Activated naive CD8-positive, alpha-beta T cell (primary cell): ENCODE measurements around the gene ROPN1L.
A peak's percentile ranks its signal among the peaks of the same experiment; 100 is the strongest.
"Not testable (repeated sequence)": the region's sequence is repeated elsewhere in the genome, so short reads cannot be mapped to it uniquely, and the experiment has no call there.

ENCODE experiments used
- H3K27ac Mint-ChIP-seq: one replicate; pipeline ENCODE4 v1.8.0; 2021; ENCODE audit warnings: mixed read lengths
- H3K27me3 Mint-ChIP-seq: one replicate; pipeline ENCODE4 v1.8.0; 2021; ENCODE audit warnings: mixed read lengths
- H3K36me3 Mint-ChIP-seq: one replicate; pipeline ENCODE4 v1.8.0; 2021; ENCODE audit warnings: mixed read lengths
- H3K4me1 Mint-ChIP-seq: one replicate; pipeline ENCODE4 v1.8.0; 2021; ENCODE audit warnings: low read depth, mixed read lengths
- H3K4me3 Mint-ChIP-seq: one replicate; pipeline ENCODE4 v1.8.0; 2021; ENCODE audit warnings: mild to moderate bottlenecking, mixed read lengths
- H3K9me3 Mint-ChIP-seq: one replicate; pipeline ENCODE4 v1.8.0; 2021; ENCODE audit warnings: low read depth, mixed read lengths

Gene ROPN1L

DNA sequence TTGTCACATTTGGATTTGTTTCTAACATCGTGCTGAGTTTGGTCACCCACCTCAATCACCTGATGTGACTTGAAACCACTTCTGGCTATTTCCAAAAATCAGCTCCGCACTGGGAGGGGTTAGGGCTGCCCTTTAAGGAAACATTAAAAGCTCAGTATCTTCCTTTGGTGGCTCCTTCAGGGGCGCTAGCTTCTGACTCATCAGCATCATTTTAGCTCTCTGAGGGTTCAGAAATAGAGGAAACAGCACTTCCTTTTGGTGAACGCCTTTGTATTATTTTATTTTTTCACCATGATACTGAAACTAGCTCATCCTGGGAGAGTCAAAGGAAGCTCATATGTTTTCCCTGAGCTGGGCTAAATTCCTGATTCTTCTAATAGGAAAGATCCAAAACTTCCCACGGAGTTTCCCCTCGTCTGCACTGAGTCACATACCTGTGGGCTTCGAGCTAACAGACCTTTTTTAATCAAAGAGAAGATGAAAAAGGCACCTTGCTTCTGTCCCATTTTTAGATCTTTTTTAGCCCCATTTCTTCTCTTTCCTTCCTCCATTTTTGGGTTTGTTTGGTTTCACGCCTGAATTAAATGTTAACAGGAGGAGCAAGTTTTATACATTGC lies 48.2 kb downstream of the ROPN1L start:
- Mint-ChIP-seq H3K27me3 (peaks cover 3% of the 10 kb centered on the region), H3K4me3 (peak overlapping the region; percentile 61), H3K36me3 (peaks cover 2% of the 10 kb centered on the region), H3K27ac (no peak overlapping the region), H3K9me3 (peaks cover 6% of the 10 kb centered on the region), H3K4me1 (peaks cover 15% of the 10 kb centered on the region)

DNA sequence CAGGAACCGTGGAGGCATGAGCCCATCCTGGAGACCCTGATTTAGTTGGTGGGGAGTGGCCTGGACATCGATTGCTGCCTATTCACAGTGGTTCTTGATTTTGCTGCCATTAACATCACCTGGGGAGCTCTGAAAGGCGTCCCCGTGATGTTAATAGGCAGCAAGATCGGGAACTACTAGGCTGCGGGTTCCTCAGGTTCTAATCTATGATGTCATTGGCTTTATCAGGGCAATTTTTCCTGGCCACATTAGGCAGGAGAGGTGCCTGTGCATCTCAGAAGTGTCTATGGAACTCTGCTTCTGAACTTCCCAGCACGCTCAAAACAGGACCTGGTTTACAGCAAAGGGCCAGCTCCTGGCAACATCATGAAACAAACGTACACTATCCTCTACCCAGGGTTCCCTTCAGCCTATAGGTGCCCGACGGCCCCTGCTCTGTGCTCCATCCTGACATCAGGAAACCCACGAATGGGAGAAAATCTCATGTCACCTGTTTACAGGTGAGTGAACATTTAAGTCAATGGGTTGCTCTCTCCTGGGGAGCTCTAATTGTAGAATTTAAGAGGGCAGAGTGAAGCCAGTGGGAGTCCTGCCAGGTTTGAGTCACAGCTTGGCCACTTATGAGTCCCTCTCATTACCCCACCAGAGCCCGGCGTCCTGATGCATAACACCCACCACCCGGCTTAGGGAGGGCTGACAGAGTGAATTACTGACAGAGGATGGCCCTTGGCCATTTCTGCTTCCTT lies 49.4 kb downstream of the ROPN1L start:
- H3K27ac Mint-ChIP-seq = no peak overlapping the region
- H3K4me1 Mint-ChIP-seq = peaks cover 15% of the 10 kb centered on the region
- H3K27me3 Mint-ChIP-seq = no peaks in the 10 kb centered on the region
- H3K36me3 Mint-ChIP-seq = peaks cover 2% of the 10 kb centered on the region
- no peak overlapping the region for H3K4me3 Mint-ChIP-seq
- H3K9me3 Mint-ChIP-seq = peaks cover 6% of the 10 kb centered on the region

DNA sequence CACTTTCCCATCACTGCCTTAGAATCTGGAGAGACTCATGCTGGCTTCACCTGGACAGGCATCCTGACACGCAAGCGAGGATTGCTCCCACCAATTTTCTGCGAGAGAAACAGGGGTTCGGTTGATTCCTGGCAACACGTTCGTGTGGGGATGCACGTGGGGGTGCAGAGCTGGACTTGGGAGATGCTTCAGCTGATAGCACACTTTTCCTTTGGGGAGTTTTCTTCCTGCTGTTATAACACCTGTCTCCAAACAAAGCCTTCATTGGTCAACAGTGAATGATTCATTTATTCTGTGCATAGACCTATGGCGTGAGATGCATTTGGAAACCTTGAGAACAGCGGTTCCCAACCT lies 50.0 kb downstream of the ROPN1L start:
- Mint-ChIP-seq H3K27ac (no peak overlapping the region), H3K36me3 (peaks cover 2% of the 10 kb centered on the region), H3K4me3 (no peak overlapping the region)

DNA sequence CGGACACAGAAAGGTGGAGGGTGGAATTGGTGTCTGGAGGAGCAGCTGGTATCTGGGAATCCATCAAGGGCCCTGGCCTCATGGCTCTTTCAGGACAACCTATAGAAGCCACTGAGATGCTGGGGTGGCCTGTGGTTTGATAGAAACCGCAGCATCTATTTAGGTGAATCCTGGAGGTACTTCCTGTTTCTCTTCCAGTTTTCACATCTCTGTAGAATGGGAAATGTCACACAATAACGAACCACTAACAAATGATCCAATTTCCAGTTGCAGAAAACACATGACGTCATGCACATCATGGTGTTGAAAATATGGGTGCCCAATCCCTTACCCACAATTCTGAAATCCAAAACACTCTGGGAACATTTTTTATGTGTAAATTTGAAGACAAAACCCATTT lies 52.2 kb downstream of the ROPN1L start:
- Mint-ChIP-seq H3K4me1 (peaks cover 14% of the 10 kb centered on the region), H3K27me3 (no peaks in the 10 kb centered on the region), H3K36me3 (peaks cover 2% of the 10 kb centered on the region), H3K27ac (no peak overlapping the region), H3K9me3 (peaks cover 6% of the 10 kb centered on the region), H3K4me3 (no peak overlapping the region)

More for the DNA sequence above, 50.0 kb downstream of the ROPN1L start:
- no peaks in the 10 kb centered on the region for H3K27me3 Mint-ChIP-seq
- peaks cover 6% of the 10 kb centered on the region for H3K9me3 Mint-ChIP-seq
- peaks cover 15% of the 10 kb centered on the region for H3K4me1 Mint-ChIP-seq

DNA sequence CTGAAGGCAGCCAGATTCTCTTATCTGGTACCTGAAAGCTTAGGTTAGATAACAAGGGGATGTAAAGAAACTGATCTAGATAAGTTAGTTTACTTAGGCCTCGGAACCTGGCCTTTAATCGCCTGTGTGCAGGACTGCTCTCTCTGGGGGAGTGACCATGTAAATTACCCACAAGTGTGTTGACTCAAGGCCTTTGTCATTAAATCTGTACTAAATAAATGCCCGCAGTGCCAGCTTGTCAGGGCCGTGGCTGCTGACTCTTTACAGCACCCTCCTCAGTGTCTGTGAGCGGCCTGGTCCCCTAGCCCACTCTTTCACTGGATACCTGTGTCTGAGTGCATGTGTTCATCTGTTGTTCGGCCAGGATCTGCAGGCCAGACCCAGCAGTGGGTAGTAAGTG lies 52.8 kb downstream of the ROPN1L start:
- H3K4me3 Mint-ChIP-seq, H3K27ac Mint-ChIP-seq, H3K27me3 Mint-ChIP-seq, H3K9me3 Mint-ChIP-seq, H3K36me3 Mint-ChIP-seq: not testable (repeated sequence)
- peaks cover 12% of the 10 kb centered on the region for H3K4me1 Mint-ChIP-seq

DNA sequence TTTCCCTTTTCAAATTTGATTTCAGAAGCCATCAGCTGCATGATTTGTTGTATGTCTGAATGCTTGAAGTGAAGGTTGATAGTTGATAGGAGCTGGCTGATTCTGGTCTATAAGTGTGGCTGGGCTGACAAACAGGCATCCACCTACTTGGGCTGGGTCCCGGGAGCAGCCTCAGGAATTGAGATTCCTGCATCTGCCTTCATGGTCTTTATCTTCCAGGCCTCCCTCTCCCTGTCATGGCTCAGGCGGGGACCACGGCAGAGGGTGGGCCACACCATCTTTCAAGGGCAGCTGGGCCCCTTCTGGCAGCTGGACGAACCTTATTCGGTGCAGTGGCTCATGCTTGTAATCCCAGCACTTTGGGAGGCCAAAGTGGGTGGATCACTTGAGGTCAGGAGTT lies 55.9 kb downstream of the ROPN1L start:
- Mint-ChIP-seq H3K4me3 (no peak overlapping the region), H3K27me3 (no peaks in the 10 kb centered on the region), H3K36me3 (peaks cover 2% of the 10 kb centered on the region), H3K4me1 (no peaks in the 10 kb centered on the region), H3K9me3 (peaks cover 6% of the 10 kb centered on the region), H3K27ac (no peak overlapping the region)

DNA sequence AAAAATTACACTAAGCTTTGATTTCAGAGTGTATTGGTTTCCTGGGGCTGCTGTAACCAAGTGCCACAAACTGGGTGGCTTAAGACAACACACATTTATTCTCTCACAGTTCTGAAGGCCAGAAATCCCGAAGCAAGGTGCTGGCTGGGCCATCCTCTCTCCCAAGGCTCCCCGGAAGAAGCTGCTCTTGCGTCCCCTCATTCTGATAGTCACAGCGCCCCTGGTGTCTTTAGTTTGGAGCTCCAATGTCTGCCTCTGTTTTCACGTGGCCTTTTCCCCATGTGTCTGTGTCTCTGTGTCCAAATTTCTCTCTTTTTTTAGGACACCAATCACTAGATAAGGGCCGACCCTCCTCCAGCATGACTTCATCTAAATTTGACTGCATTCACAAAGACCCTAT lies 56.7 kb downstream of the ROPN1L start:
- peaks cover 6% of the 10 kb centered on the region for H3K9me3 Mint-ChIP-seq

DNA sequence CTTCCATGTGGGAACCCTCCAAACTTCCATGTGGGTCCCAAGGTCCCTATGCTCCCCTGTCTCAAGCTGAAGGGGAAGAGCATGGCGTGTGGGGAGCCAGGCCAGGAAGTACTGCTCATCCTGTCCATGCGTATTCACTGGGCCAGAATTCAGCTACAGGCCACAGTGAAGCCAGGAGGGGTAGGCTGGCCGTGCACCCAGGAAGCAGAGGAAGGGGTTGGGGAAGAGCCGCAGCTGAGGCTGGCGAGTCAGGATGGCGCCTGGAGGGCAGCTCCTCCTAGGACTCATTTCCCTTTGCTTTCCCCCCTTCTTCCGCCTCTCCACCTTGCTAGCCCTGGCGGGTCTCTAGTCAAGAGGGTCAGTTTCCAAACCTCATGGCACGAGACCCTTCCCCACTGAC lies 57.4 kb downstream of the ROPN1L start:
- H3K9me3 Mint-ChIP-seq = peaks cover 5% of the 10 kb centered on the region
- H3K4me1 Mint-ChIP-seq = no peaks in the 10 kb centered on the region
- no peak overlapping the region for H3K4me3 Mint-ChIP-seq
- peaks cover 2% of the 10 kb centered on the region for H3K36me3 Mint-ChIP-seq
- H3K27ac Mint-ChIP-seq = no peak overlapping the region
- H3K27me3 Mint-ChIP-seq = no peaks in the 10 kb centered on the region

More for the DNA sequence above, 56.7 kb downstream of the ROPN1L start:
- no peaks in the 10 kb centered on the region for H3K27me3 Mint-ChIP-seq
- H3K4me1 Mint-ChIP-seq = no peaks in the 10 kb centered on the region
- peaks cover 2% of the 10 kb centered on the region for H3K36me3 Mint-ChIP-seq
- no peak overlapping the region for H3K27ac Mint-ChIP-seq
- H3K4me3 Mint-ChIP-seq = no peak overlapping the region

DNA sequence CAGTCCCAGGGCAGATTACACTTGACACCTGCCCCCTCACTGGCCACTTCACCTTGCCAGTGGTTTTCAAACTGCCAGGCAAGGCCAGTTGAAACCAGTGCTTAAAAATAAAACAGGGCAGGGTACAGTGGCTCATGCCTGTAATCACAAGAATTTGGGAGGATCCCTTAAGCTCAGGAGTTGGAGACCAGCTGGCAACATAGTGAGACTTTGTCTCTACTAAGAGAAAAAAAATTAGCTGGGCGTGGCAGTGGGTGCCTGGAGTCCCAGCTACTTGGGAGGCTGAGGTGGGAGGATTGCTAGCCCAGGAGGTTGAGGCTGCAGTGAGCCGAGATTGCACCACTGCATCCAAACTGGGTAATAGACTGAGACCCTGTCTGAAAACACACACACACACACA lies 58.1 kb downstream of the ROPN1L start:
- Mint-ChIP-seq H3K27me3 (no peaks in the 10 kb centered on the region), H3K27ac (no peak overlapping the region), H3K36me3 (no peaks in the 10 kb centered on the region), H3K4me1 (no peaks in the 10 kb centered on the region), H3K9me3 (no peaks in the 10 kb centered on the region), H3K4me3 (no peak overlapping the region)

DNA sequence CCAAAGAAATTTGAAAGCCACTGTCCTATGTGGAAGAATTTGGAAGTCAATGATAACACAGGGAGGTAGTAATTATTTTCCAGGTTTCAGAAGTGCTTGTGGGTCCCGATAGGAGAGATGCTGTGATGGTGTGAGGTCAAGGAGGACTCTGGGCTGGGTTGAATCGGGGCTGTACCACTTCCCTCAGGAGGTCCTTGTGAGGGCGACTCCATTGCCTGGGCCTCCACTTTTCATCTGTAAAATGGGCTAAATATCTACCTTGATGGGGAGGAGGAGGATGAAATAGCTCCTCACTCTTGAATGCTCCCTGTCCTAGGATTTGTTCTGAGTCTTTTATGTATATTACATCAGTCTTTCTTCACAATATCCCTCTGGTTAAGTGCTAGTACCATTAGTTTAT lies 59.0 kb downstream of the ROPN1L start:
- Mint-ChIP-seq H3K36me3 (no peaks in the 10 kb centered on the region), H3K4me3 (no peak overlapping the region), H3K4me1 (no peaks in the 10 kb centered on the region), H3K27ac (no peak overlapping the region), H3K27me3 (no peaks in the 10 kb centered on the region), H3K9me3 (no peaks in the 10 kb centered on the region)

DNA sequence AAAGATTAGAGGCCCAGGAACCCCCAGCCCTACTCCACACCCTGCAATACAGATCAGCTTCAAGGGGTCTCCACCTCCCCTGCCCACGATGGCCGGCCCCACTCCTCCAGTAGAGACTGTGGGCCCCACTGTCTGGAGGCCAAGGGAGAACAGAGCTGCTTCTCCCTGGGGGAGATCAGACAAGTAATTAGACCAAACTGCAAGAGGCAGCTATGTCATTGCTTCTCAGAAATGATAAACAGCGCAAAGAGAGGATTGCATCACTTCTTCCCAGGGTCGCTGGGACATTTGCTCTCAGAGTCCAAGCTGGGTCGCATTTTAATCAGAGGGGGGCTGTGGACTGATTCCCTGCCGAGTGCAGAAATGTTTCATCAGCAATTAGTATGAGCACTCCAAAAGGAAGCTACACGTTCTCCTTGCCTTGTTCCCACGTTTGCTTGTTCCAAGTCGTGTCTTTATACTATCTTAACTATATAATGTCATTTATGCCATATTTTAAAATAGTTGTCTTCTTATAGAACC lies 59.9 kb downstream of the ROPN1L start:
- Mint-ChIP-seq H3K4me1 (no peaks in the 10 kb centered on the region), H3K9me3 (no peaks in the 10 kb centered on the region), H3K4me3 (no peak overlapping the region), H3K27ac (no peak overlapping the region), H3K27me3 (no peaks in the 10 kb centered on the region), H3K36me3 (peaks cover 4% of the 10 kb centered on the region)

DNA sequence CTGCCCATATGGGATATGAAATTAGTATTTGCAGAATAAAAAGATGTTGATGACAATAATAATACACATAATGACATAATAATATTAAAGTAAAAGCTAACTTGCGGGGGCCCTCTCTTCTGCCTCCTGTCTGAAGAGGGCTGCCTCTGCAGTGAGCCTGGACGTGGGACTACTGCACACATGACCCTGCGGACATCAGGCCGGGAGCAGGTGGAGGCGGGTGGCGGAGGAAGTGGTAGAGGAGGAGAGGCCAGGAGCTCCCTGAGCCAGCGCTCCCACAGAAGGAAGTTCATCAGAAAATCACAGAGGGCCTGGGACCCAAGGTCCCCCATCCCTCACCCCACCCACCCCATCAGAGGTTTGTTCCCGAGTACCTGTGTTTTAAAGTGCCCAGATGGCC lies 60.5 kb downstream of the ROPN1L start:
- Mint-ChIP-seq H3K4me1 (no peaks in the 10 kb centered on the region), H3K27me3 (no peaks in the 10 kb centered on the region), H3K36me3 (peaks cover 4% of the 10 kb centered on the region), H3K4me3 (no peak overlapping the region), H3K9me3 (no peaks in the 10 kb centered on the region), H3K27ac (no peak overlapping the region)

DNA sequence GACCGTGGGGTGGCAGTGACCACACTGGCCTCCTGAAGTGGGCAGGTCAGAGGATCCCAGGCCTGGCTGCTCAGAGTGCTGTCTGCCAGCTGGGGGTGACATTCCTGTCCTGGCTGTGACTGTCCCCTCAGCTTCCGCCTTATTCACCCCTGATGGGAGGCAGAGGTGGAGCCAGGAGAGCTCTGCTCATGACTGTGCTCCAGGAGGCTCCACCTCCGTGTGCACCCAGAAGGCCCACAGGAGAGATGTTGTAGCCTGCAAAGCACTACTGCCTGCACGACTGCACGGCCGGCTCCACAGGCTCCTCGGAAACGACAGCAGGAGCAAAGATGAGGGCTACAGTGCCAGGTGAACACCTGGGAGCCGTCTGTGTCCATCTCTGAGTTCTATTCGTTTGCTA lies 60.9 kb downstream of the ROPN1L start:
- H3K4me1 Mint-ChIP-seq = no peaks in the 10 kb centered on the region
- no peak overlapping the region for H3K27ac Mint-ChIP-seq
- H3K36me3 Mint-ChIP-seq = peaks cover 4% of the 10 kb centered on the region
- H3K27me3 Mint-ChIP-seq = no peaks in the 10 kb centered on the region
- no peak overlapping the region for H3K4me3 Mint-ChIP-seq
- no peaks in the 10 kb centered on the region for H3K9me3 Mint-ChIP-seq

DNA sequence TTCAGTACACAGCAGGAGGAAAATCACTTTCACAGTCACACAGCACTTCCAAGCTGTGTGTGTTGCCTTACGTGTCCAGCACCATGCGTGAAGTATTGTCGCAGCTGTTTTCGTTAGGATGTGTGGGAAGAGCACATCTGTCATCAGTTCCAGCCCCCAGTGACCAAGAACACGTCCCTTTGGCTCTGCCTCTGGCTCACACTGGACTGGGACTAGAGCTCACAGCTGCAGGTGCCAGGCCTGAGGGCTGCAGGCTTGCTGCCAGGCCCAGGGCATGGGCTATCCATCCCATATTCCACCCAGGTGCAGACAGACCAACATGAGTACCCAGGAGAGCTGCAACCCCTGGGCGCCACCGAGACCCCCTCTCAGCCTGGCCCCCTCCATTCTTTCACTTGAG lies 61.6 kb downstream of the ROPN1L start:
- Mint-ChIP-seq H3K27ac (no peak overlapping the region), H3K4me3 (no peak overlapping the region), H3K9me3 (no peaks in the 10 kb centered on the region), H3K4me1 (no peaks in the 10 kb centered on the region), H3K36me3 (peaks cover 4% of the 10 kb centered on the region), H3K27me3 (no peaks in the 10 kb centered on the region)

DNA sequence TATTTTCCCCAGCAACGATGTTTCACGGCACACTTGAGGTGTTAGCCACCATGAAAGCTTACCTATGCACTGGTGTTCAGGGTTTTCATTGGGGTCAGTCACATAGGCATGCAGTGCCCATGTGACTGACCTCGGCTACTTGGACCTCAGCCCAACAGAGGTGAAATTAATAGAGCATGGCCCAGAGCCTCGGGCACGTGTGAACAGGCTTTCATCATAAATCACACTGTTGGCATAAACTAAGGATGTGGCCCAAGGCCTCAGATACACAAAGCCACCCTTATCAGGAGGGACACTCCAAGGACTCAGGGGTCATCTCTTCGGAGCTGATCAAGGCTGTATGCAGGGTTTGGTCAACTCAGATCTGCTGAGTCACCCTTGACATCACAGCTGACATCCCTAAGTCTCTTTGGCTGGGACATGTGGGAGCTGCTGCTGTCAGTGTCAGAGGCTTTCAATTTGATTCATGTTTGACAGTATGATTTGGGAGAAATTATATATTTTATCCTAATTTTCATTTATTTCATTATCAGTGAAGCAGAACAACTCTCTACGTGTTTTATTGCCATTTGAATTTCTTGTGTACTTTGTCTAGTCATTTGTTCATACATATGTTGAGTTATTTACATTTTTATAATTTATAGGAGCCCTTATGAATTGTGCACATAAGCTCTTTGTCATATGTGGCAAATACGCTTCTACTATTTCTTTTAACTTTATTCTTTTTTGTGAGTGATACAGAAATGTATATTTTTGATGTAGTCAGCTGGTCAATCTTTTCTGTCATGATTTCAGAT lies 62.5 kb downstream of the ROPN1L start:
- no peak overlapping the region for H3K4me3 Mint-ChIP-seq
- H3K27ac Mint-ChIP-seq = no peak overlapping the region
- no peaks in the 10 kb centered on the region for H3K27me3 Mint-ChIP-seq
- H3K9me3 Mint-ChIP-seq = no peaks in the 10 kb centered on the region
- no peaks in the 10 kb centered on the region for H3K4me1 Mint-ChIP-seq
- peaks cover 4% of the 10 kb centered on the region for H3K36me3 Mint-ChIP-seq
